HepG2 (cell line): ENCODE measurements around the gene KIF17. TPM values are rescaled to one million over a fixed set of nuclear protein-coding genes. Genes with fewer than 3 reads are reported as not detected.

Experiments used
- CEBPG ChIP-seq: IDR thresholded peaks from 2 replicates; pipeline ENCODE4 v1.6.1; 2016
- KDM6A ChIP-seq: IDR thresholded peaks from 2 replicates; pipeline ENCODE4 v1.6.1; 2016; ENCODE audit warnings: low read depth
- MLLT10 ChIP-seq: sonication (generic); formaldehyde crosslinking; IDR thresholded peaks from 2 replicates; pipeline ENCODE4 v1.4.0; 2020; ENCODE audit warnings: missing genetic modification reagents
- NR3C1 ChIP-seq: sonication (generic); formaldehyde crosslinking; IDR thresholded peaks from 2 replicates; pipeline ENCODE4 v1.4.0; 2020; ENCODE audit warnings: missing genetic modification reagents
- PITX1 ChIP-seq: sonication (generic); formaldehyde crosslinking; IDR thresholded peaks from 2 replicates; pipeline ENCODE4 v1.5.1; 2020; ENCODE audit warnings: mild to moderate bottlenecking, missing genetic modification reagents
- SOX13 ChIP-seq, 3 experiments: fragments of 450-650 bp in 1 of 3; sonication (generic) in 1 of 3; formaldehyde crosslinking in 1 of 3; IDR thresholded peaks in 2 of 3; conservative IDR thresholded peaks in 1 of 3; 2 replicates each; pipeline versions ENCODE4 v1.5.0 to v1.6.1; 2016 to 2020; ENCODE audit warnings: antibody characterized with exemption in 1 of 3, mild to moderate bottlenecking in 1 of 3, missing compliant biosample characterization in 1 of 3, missing genetic modification reagents in 1 of 3, moderate library complexity in 1 of 3
- TEAD2 ChIP-seq: sonication (generic); formaldehyde crosslinking; IDR thresholded peaks from 2 replicates; pipeline ENCODE4 v1.9.0; 2021; ENCODE audit warnings: missing genetic modification reagents
- WIZ ChIP-seq: sonication (generic); formaldehyde crosslinking; IDR thresholded peaks from 2 replicates; pipeline ENCODE4 v1.5.1; 2020; ENCODE audit warnings: mild to moderate bottlenecking, missing genetic modification reagents
- ZFP41 ChIP-seq: sonication (generic); formaldehyde crosslinking; IDR thresholded peaks from 2 replicates; pipeline ENCODE4 v1.4.0; 2020; ENCODE audit warnings: mild to moderate bottlenecking, missing genetic modification reagents, borderline replicate concordance
- ZNF253 ChIP-seq: sonication (generic); formaldehyde crosslinking; IDR thresholded peaks from 2 replicates; pipeline ENCODE4 v1.8.0; 2022; ENCODE audit warnings: mild to moderate bottlenecking, missing genetic modification reagents, borderline replicate concordance
- ZNF337 ChIP-seq: sonication (generic); formaldehyde crosslinking; IDR thresholded peaks from 2 replicates; pipeline ENCODE4 v1.5.1; 2020; ENCODE audit warnings: missing genetic modification reagents, low read depth, mild to moderate bottlenecking, borderline replicate concordance
- polyA plus RNA-seq, 8 experiments: library from polyadenylated mRNA; depleted of rRNA in 3 of 8; stranded (reverse) in 7 of 8; unstranded in 1 of 8; fragments of >200 nt; fragmentation: Illumina TruSeq in 4 of 8; extraction: Trizol in 4 of 8; gene quantifications; 2 replicates each; pipeline versions ENCODE4 v1.2.1 to v1.2.3, GENCODE V29; 2011 to 2016; ENCODE audit warnings: low read depth in 4 of 8, missing spikeins in 1 of 8, mixed read lengths in 1 of 8; ENCODE audit not compliant: insufficient read depth in 1 of 8
- total RNA-seq, 5 experiments: library from RNA; depleted of rRNA; stranded (reverse); fragments of >200 nt; fragmentation: Illumina TruSeq; extraction: Trizol; gene quantifications; 2 replicates each; pipeline ENCODE4 v1.2.3, GENCODE V29; 2016; ENCODE audit warnings: low read depth in 1 of 5
- TF ChIP-seq, protein P1 (sequence below): sonication (generic); formaldehyde crosslinking; IDR thresholded peaks from 2 replicates; pipeline ENCODE4 v1.5.0; 2020; ENCODE audit warnings: missing genetic modification reagents, mild to moderate bottlenecking, borderline replicate concordance
- TF ChIP-seq, protein P2 (sequence below): sonication (generic); formaldehyde crosslinking; IDR thresholded peaks from 2 replicates; pipeline ENCODE4 v1.4.0; 2020; ENCODE audit warnings: mild to moderate bottlenecking, low read depth, missing genetic modification reagents
- TF ChIP-seq, protein P3 (sequence below): sonication (generic); formaldehyde crosslinking; IDR thresholded peaks from 2 replicates; pipeline ENCODE4 v1.9.0; 2021; ENCODE audit warnings: missing genetic modification reagents, borderline replicate concordance
- TF ChIP-seq, protein P4 (sequence below), 2 experiments: sonication (generic) in 1 of 2; formaldehyde crosslinking in 1 of 2; IDR thresholded peaks; 2 replicates each; pipeline versions ENCODE4 v1.5.1 to v1.6.1; 2011 to 2020; ENCODE audit warnings: borderline replicate concordance in 1 of 2, low read depth in 1 of 2, low read length in 1 of 2, mild to moderate bottlenecking in 1 of 2, missing genetic modification reagents in 1 of 2, moderate library complexity in 1 of 2
- TF ChIP-seq, protein P5 (sequence below): sonication (generic); formaldehyde crosslinking; IDR thresholded peaks from 2 replicates; pipeline ENCODE4 v1.5.1; 2020; ENCODE audit warnings: missing genetic modification reagents, mild to moderate bottlenecking, borderline replicate concordance

The KIF17 gene
- total and polyA plus RNA-seq, 2 of the 13 experiments (the other 11 are each of a cell fraction or from before 2014, with no cell fraction given), result 0.24 to 0.44 TPM

DNA sequence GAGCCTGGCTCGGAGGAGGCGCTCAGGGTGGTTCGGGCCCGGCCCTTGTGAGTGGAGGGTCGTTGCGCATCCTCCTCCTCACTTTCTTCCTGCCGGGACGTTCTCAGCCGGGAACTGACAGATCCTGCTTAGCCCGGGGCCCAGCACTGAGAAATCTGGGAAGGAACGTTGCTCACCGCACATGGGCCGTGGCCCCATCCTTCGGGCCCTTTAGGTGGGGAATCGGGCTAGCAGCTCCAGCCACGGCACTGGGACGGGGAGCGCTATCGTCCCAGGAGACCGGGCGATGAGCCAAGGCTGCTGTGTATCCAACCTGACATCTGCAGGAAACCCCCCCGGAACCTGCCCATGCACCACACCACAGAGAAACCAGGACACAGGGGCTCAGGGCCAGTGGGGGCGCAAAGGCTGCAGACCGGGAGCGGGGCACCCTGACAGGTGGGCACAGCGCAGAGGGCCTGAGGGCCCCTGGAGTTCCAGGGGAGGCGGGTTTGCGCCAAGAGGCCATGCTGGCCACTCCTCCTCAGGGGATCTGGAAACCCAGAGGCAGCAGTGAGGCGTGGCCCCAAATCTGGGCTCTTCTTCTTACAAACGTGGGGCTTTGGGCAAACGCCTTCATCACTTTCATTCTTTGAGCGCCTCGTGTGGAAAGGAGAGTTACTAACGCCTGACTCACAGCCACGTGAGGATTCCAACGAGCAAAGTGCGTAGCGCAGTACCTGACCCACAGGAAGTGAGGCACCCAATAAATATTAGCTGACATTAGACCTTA lies 15.0 kb upstream of the KIF17 start, which contains the start of gene SH2D5 (continued):
- TF ChIP-seq, protein P1, sequence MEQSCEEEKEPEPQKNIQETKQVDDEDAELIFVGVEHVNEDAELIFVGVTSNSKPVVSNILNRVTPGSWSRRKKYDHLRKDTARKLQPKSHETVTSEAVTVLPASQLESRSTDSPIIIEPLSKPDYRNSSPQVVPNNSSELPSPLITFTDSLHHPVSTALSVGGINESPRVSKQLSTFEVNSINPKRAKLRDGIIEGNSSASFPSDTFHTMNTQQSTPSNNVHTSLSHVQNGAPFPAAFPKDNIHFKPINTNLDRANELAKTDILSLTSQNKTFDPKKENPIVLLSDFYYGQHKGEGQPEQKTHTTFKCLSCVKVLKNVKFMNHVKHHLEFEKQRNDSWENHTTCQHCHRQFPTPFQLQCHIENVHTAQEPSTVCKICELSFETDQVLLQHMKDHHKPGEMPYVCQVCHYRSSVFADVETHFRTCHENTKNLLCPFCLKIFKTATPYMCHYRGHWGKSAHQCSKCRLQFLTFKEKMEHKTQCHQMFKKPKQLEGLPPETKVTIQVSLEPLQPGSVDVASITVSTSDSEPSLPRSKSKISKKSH (CRISPR knock-in tag), result peak; percentile 85; the same call in 1 of the 2 replicates
- TF ChIP-seq SOX13 (IDR thresholded peaks at IDR 0.05) (no peak), SOX13 (CRISPR knock-in tag; conservative IDR thresholded peaks at IDR 0.05 in 1 of 2, IDR thresholded peaks at IDR 0.05 in 1 of 2) (peak in 1 of 2 experiments; percentile 43; a peak in 1 of 4 replicates), ZNF253 (no peak), ZNF337 (CRISPR knock-in tag) (no peak), KDM6A (CRISPR knock-in tag) (no peak), TEAD2 (0 out of 2 replicates have a peak, but pooled peaks have one; percentile 46), MLLT10 (CRISPR knock-in tag) (no peak), PITX1 (CRISPR knock-in tag) (0 out of 2 replicates have a peak, but pooled peaks have one; percentile 54), ZFP41 (CRISPR knock-in tag) (no peak), NR3C1 (CRISPR knock-in tag) (no peak), CEBPG (CRISPR knock-in tag) (no peak), WIZ (CRISPR knock-in tag) (no peak)
- TF ChIP-seq, protein P2, sequence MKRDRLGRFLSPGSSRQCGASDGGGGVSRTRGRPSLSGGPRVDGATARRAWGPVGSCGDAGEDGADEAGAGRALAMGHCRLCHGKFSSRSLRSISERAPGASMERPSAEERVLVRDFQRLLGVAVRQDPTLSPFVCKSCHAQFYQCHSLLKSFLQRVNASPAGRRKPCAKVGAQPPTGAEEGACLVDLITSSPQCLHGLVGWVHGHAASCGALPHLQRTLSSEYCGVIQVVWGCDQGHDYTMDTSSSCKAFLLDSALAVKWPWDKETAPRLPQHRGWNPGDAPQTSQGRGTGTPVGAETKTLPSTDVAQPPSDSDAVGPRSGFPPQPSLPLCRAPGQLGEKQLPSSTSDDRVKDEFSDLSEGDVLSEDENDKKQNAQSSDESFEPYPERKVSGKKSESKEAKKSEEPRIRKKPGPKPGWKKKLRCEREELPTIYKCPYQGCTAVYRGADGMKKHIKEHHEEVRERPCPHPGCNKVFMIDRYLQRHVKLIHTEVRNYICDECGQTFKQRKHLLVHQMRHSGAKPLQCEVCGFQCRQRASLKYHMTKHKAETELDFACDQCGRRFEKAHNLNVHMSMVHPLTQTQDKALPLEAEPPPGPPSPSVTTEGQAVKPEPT (CRISPR knock-in tag), result peak; percentile 59; the same call in 1 of the 2 replicates
- TF ChIP-seq, protein P3, sequence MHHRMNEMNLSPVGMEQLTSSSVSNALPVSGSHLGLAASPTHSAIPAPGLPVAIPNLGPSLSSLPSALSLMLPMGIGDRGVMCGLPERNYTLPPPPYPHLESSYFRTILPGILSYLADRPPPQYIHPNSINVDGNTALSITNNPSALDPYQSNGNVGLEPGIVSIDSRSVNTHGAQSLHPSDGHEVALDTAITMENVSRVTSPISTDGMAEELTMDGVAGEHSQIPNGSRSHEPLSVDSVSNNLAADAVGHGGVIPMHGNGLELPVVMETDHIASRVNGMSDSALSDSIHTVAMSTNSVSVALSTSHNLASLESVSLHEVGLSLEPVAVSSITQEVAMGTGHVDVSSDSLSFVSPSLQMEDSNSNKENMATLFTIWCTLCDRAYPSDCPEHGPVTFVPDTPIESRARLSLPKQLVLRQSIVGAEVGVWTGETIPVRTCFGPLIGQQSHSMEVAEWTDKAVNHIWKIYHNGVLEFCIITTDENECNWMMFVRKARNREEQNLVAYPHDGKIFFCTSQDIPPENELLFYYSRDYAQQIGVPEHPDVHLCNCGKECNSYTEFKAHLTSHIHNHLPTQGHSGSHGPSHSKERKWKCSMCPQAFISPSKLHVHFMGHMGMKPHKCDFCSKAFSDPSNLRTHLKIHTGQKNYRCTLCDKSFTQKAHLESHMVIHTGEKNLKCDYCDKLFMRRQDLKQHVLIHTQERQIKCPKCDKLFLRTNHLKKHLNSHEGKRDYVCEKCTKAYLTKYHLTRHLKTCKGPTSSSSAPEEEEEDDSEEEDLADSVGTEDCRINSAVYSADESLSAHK (CRISPR knock-in tag), result no peak
- TF ChIP-seq, protein P4, sequence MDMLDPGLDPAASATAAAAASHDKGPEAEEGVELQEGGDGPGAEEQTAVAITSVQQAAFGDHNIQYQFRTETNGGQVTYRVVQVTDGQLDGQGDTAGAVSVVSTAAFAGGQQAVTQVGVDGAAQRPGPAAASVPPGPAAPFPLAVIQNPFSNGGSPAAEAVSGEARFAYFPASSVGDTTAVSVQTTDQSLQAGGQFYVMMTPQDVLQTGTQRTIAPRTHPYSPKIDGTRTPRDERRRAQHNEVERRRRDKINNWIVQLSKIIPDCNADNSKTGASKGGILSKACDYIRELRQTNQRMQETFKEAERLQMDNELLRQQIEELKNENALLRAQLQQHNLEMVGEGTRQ (IDR thresholded peaks at IDR 0.05; ENCODE audit: low read depth, low read length), result peak; percentile 50
- TF ChIP-seq, protein P4 (CRISPR knock-in tag; IDR thresholded peaks at IDR 0.05; ENCODE audit: borderline replicate concordance), result peak; percentile 49; the same call in 1 of the 2 replicates
- TF ChIP-seq, protein P5, sequence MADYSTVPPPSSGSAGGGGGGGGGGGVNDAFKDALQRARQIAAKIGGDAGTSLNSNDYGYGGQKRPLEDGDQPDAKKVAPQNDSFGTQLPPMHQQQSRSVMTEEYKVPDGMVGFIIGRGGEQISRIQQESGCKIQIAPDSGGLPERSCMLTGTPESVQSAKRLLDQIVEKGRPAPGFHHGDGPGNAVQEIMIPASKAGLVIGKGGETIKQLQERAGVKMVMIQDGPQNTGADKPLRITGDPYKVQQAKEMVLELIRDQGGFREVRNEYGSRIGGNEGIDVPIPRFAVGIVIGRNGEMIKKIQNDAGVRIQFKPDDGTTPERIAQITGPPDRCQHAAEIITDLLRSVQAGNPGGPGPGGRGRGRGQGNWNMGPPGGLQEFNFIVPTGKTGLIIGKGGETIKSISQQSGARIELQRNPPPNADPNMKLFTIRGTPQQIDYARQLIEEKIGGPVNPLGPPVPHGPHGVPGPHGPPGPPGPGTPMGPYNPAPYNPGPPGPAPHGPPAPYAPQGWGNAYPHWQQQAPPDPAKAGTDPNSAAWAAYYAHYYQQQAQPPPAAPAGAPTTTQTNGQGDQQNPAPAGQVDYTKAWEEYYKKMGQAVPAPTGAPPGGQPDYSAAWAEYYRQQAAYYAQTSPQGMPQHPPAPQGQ (CRISPR knock-in tag), result no peak
